Panc1 (cell line): ENCODE results near the gene P2RX2.

Experiments
- CTCF ChIP-seq: fragments of 450-650 bp; IDR thresholded peaks from 2 replicates; pipeline ENCODE4 v1.5.1; 2017; ENCODE audit warnings: mild to moderate bottlenecking
- POLR2AphosphoS5 ChIP-seq: IDR thresholded peaks from 2 replicates; pipeline ENCODE4 v1.6.1; 2012; ENCODE audit warnings: mild to moderate bottlenecking, low read depth, low read length, moderate library complexity
- REST ChIP-seq, 2 experiments: IDR thresholded peaks; 2 replicates each; pipeline ENCODE4 v1.6.1; 2011 to 2012; ENCODE audit warnings: low read depth in 2 of 2, control low read depth in 1 of 2, low read length in 1 of 2, mild to moderate bottlenecking in 1 of 2, moderate library complexity in 1 of 2; ENCODE audit not compliant: insufficient read depth in 1 of 2
- SIN3A ChIP-seq: IDR thresholded peaks from 2 replicates; pipeline ENCODE4 v1.6.1; 2012; ENCODE audit warnings: low read depth, mild to moderate bottlenecking, low read length, moderate library complexity, borderline replicate concordance; ENCODE audit not compliant: insufficient read depth
- TCF7L2 ChIP-seq: IDR thresholded peaks from 2 replicates; pipeline ENCODE4 v1.6.1; 2011; ENCODE audit warnings: mild to moderate bottlenecking, low read depth, low read length, inconsistent platforms

- TF ChIP-seq REST (IDR thresholded peaks at IDR 0.05; ENCODE audit: insufficient read depth in 1 of 2, low read depth in 2 of 2, low read length in 1 of 2) (no peak), POLR2AphosphoS5 (no peak), CTCF (no peak), TCF7L2 (no peak), SIN3A (no peak)
These were observed 12.7 kb upstream of the P2RX2 start for GRCh38 chr12:132605892-132606291.
